NCI-H345 treated with DMSO at 0.1 percent for 48 hours (cell line): Measurements from ENCODE around the gene ZNF234.
"Not testable (repeated sequence)": the region's sequence is repeated elsewhere in the genome, so short reads cannot be mapped to it uniquely, and the experiment has no call there.

Source experiments
- DNase-seq: peaks from one replicate; lab custom pipeline; 2025; ENCODE audit not compliant: unreplicated experiment; lab: John Stamatoyannopoulos, UW

The ZNF234 gene

GRCh38 chr19:44180968-44181367, 39.6 kb downstream of the ZNF234 start:
- no peak for DNase-seq

GRCh38 chr19:44182145-44182544, 40.8 kb downstream of the ZNF234 start:
- no peak for DNase-seq

- DNase-seq = no peak
Measured at GRCh38 chr19:44190020-44190419, 48.7 kb downstream of the ZNF234 start.

- no peak for DNase-seq
Measured at GRCh38 chr19:44192127-44192526, 50.8 kb downstream of the ZNF234 start.

- no peak for DNase-seq
Measured at GRCh38 chr19:44196772-44197171, 55.4 kb downstream of the ZNF234 start.

- no peak for DNase-seq
Measured at GRCh38 chr19:44202470-44202869, 61.1 kb downstream of the ZNF234 start.

- no peak for DNase-seq
Measured at GRCh38 chr19:44202974-44203373, 61.6 kb downstream of the ZNF234 start.

GRCh38 chr19:44203877-44204276, 62.5 kb downstream of the ZNF234 start:
- DNase-seq = not testable (repeated sequence)

- DNase-seq = no peak
Measured at GRCh38 chr19:44204772-44205171, 63.4 kb downstream of the ZNF234 start.

GRCh38 chr19:44207126-44207803, 65.9 kb downstream of the ZNF234 start:
- DNase-seq = no peak
